Measurements from ENCODE around the gene DENND2A.
"Not testable (repeated sequence)": the region's sequence is repeated elsewhere in the genome, so short reads cannot be mapped to it uniquely, and the experiment has no call there.

Gene DENND2A

DNA sequence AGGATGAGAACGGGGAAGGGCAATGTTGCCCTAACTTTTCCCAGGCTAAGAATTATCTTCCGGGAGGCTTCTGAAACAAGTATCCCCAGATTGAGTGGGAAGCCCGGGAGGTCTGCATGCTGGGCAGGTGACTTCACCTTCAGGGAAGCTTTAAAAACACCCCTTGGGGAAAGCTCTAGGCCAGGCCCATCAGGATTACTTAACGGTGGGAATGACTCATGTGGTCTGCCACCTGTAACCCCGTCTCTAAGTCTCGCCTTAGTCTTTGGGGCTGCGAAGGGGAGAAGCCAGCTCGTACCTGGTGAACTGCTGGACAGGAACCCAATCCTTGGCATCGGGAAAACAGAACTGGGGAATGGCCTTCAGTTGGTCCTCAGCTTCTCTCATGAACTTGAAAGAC is 81.2 kb downstream of the DENND2A start:
- H4K20me1 ChIP-seq, result no peaks in the 10 kb centered on the region
- no peak overlapping the region for H3K4me3 ChIP-seq
- H3K4me1 ChIP-seq, result peaks cover 0 to 1% (median 0%) of the 10 kb centered on the region in 10 experiments; a peak in 2 of 20 replicates
- H3K9ac ChIP-seq, result no peak overlapping the region
- no peak for TF ChIP-seq Cebpa-rat (IDR thresholded peaks at IDR 0.05)
- no peak overlapping the region for H3K4me2 ChIP-seq
- no peaks in the 10 kb centered on the region; a peak in 1 of 22 replicates for H3K36me3 ChIP-seq
- H3K9me3 ChIP-seq (replicated peaks in 1 of 11), result no peaks in the 10 kb centered on the region
- H3K27me3 ChIP-seq, result no peaks in the 10 kb centered on the region
- H3K27ac ChIP-seq, result no peak overlapping the region

DNA sequence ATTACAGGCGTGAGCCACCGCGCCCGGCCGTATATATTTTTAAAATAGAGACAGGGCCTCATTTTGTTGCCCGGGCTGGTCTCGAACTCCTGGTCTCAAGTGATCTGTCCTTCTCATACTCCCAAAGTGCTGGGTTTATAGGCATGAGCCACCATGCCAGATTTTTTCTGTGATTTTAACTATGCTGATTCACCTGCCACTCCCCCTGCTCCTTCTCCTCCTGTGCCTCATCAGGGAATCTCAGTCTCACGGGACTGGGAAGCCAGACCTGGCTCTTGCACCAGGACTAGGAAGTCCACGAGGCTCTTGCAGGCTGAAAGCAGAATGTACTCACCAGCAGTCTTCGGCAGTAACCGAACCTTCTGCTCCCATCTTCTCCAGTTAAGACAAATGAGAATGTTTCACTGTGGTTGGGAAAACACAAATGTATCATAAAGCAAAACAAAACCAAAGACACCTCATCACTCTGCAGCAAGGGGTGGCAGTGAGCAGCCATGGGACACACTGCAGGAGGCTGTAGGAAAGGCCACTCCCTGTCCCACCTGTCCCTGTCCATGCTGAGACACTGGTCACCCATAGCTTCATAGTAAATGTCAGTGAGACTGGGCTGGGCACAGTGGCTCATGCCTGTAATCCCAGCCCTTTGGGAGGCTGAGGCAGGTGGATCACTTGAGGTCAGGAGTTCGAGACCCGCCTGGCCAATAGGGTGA is 82.6 kb downstream of the DENND2A start:
- no peak for TF ChIP-seq Cebpa-rat (IDR thresholded peaks at IDR 0.05)
- Histone ChIP-seq H3K27ac (no peak overlapping the region), H3K27me3 (no peaks in the 10 kb centered on the region), H3K36me3 (no peaks in the 10 kb centered on the region; a peak in 1 of 22 replicates), H3K4me3 (no peak overlapping the region), H3K9me3 (replicated peaks in 1 of 11) (no peaks in the 10 kb centered on the region), H4K20me1 (no peaks in the 10 kb centered on the region), H3K4me1 (no peaks in the 10 kb centered on the region), H3K4me2 (no peak overlapping the region), H3K9ac (no peak overlapping the region)

DNA sequence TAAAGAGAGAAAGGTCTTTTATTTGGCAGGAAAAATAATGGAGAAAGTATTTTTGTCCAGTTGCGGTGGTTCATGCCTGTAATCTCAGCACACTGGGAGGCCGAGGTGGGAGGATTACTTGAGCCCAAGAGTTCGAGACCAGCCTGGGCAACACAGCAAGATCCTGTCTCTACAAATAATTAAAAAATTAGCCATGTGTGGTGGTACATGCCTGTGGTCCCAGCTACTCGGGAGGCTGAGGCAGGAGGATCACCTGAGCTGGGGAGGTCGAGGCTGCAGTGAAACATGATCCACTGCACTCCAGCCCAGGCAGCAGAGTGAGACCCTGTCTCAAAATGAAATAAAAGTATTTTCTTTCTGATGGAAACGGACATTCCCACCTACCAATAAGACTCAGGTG is 83.5 kb downstream of the DENND2A start:
- Histone ChIP-seq H3K4me2 (no peak overlapping the region), H4K20me1 (no peaks in the 10 kb centered on the region), H3K27ac (no peak overlapping the region), H3K27me3 (no peaks in the 10 kb centered on the region), H3K36me3 (no peaks in the 10 kb centered on the region; a peak in 1 of 22 replicates), H3K4me3 (no peak overlapping the region), H3K9me3 (replicated peaks in 1 of 11) (no peaks in the 10 kb centered on the region), H3K9ac (no peak overlapping the region), H3K4me1 (no peaks in the 10 kb centered on the region)
- TF ChIP-seq Cebpa-rat (IDR thresholded peaks at IDR 0.05), result no peak

DNA sequence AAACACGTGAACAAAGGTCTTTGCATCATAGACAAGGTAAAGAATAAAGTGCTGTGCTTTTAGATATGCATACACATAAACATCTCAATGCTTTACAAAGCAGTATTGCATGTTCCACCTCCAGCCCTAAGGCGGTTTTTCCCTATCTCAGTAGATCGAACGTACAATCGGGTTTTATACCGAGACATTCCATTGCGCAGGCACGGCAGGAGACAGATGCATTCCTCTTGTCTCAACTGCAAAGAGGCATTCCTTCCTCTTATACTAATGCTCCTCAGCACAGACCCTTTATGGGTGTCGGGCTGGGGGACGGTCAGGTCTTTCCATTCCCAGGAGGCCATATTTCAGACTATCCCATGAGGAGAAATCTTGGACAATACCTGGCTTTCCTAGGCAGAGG is 87.4 kb downstream of the DENND2A start:
- not testable (repeated sequence) for H3K9ac ChIP-seq; H3K4me1 ChIP-seq; H3K27ac ChIP-seq; H3K4me3 ChIP-seq; H3K9me3 ChIP-seq (replicated peaks in 1 of 11); H4K20me1 ChIP-seq; H3K4me2 ChIP-seq; H3K36me3 ChIP-seq; H3K27me3 ChIP-seq

GRCh38 chr7:140552240-140552679 is 88.4 kb downstream of the DENND2A start:
- Histone ChIP-seq H3K9ac (no peak overlapping the region), H3K27me3 (no peaks in the 10 kb centered on the region), H3K4me3 (no peak overlapping the region), H3K36me3 (no peaks in the 10 kb centered on the region), H3K9me3 (replicated peaks in 1 of 11) (no peaks in the 10 kb centered on the region), H4K20me1 (no peaks in the 10 kb centered on the region), H3K4me2 (no peak overlapping the region), H3K4me1 (no peaks in the 10 kb centered on the region), H3K27ac (no peak overlapping the region)
- TF ChIP-seq Cebpa-rat (IDR thresholded peaks at IDR 0.05), result no peak

DNA sequence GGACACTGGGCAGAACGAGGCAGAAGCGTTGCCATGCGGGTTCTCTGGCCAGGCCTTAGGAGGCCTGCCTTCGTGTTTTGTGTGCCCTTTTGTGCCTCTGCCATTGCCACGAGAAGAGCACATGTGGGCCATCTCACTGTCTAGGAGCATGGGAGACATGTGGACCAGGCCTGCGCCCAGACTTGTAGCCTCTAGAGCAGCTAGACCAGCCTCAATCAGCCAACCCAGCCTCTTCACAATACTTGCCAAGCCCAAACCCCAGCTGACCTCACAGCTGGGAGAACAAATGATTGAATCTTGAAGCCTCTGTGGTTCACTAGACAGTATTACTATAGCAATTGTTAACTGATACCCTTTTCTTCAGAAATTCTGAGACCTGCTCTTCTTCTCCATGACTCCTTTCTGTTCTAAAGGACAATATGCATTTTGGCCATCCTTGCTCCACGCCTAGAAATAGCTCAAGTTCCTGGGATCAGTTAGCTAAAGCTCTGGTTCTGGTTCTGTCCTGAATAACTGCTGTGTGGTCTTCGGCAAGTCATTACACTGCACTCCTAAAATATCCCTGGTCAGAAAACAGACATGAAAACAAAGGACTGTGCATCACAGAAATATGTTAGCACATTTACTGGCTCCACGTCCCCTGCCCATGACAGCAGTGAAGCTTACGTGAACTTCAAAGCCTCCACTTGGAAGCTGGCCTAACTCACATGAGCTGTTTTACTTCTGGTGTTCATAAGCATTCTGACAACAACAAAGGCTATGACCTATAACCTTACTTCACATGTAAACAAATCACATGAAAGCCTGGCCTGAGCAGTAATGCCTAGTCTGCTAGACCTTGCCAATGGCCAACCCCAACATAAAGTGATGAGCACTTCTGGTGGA is 89.0 kb downstream of the DENND2A start:
- H4K20me1 ChIP-seq, result no peaks in the 10 kb centered on the region
- no peak overlapping the region for H3K4me3 ChIP-seq
- H3K27ac ChIP-seq, result no peak overlapping the region
- H3K4me1 ChIP-seq, result no peaks in the 10 kb centered on the region
- no peak overlapping the region for H3K9ac ChIP-seq
- no peaks in the 10 kb centered on the region for H3K9me3 ChIP-seq (replicated peaks in 1 of 11)
- H3K27me3 ChIP-seq, result no peaks in the 10 kb centered on the region
- no peak for TF ChIP-seq Cebpa-rat (IDR thresholded peaks at IDR 0.05)
- no peaks in the 10 kb centered on the region for H3K36me3 ChIP-seq
- H3K4me2 ChIP-seq, result no peak overlapping the region

DNA sequence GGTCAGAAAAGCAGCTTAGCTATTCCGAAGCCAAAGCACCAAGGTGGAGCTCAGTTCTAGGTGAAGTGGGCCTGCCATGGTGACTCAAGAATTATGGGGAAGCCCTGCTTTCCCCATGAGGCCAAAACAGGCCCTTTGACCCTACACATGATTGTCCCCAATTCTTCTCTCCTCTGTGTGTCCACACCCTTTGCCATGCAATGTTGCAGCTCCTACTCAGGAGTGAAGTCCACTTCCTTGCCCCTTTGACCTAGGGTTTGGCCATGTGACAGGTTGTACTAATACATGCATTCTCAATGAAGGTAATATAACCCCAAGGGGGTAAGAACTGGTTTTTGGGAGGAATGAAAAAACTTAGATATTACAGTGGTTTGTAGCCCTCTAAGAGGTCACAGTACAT is 93.7 kb downstream of the DENND2A start:
- no peak overlapping the region for H3K27ac ChIP-seq
- H4K20me1 ChIP-seq, result no peaks in the 10 kb centered on the region
- no peaks in the 10 kb centered on the region for H3K36me3 ChIP-seq
- no peaks in the 10 kb centered on the region for H3K9me3 ChIP-seq (replicated peaks in 1 of 11)
- no peak for TF ChIP-seq Cebpa-rat (IDR thresholded peaks at IDR 0.05)
- H3K4me3 ChIP-seq, result no peak overlapping the region
- no peaks in the 10 kb centered on the region for H3K27me3 ChIP-seq
- no peak overlapping the region for H3K4me2 ChIP-seq
- no peaks in the 10 kb centered on the region for H3K4me1 ChIP-seq
- no peak overlapping the region for H3K9ac ChIP-seq

DNA sequence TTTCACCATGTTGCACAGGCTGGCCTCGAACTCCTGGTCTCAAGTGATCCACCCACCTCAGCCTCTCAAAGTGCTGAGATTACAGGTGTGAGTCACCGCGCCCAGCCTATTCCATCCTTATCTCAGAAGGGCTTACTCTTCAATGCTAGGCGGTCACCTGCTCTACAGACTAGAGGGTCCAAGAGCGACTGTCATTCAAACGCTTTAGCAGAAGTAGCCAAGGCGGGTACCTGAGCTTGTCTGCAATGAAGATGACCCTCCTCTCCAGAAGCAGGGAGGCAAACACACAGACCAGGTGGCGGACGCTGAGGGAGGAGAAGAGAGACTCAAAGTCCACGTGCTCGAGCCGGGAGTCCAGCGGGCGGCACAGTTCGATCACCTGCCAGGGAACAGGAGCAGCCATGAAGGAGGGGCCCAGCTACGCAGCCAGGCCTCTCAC is 96.2 kb downstream of the DENND2A start:
- H3K36me3 ChIP-seq, result no peaks in the 10 kb centered on the region
- H3K27ac ChIP-seq, result no peak overlapping the region
- no peak overlapping the region for H3K4me3 ChIP-seq
- no peaks in the 10 kb centered on the region for H3K27me3 ChIP-seq
- no peaks in the 10 kb centered on the region for H3K9me3 ChIP-seq (replicated peaks in 1 of 11)
- TF ChIP-seq Cebpa-rat (IDR thresholded peaks at IDR 0.05), result no peak
- no peaks in the 10 kb centered on the region for H4K20me1 ChIP-seq
- H3K9ac ChIP-seq, result no peak overlapping the region
- H3K4me1 ChIP-seq, result no peaks in the 10 kb centered on the region
- H3K4me2 ChIP-seq, result no peak overlapping the region

DNA sequence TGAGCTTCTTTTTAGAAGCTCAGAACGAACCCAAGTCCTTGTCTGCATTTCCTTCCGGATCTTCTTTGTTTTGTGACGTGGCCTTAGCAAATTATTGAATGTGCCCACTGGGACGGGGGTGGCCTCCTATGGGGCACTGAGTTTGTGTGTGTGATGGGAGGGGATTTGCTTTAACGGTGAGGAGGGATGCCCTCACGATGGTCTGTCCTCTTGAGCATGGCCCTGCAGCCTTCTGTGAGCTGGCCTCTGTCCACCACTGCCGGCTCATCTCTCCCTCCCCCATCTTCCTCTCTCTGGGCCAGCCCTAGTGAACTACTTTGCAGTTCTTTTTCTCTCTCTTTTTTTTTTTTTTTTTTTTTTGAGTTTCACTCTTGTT is 98.4 kb downstream of the DENND2A start:
- Histone ChIP-seq H3K4me1 (peaks cover under 1 to 11% (median 5%) of the 10 kb centered on the region in 10 experiments; a peak in 15 of 20 replicates), H3K9ac (no peak overlapping the region), H3K9me3 (replicated peaks in 1 of 11) (no peaks in the 10 kb centered on the region), H3K36me3 (no peaks in the 10 kb centered on the region), H3K4me3 (no peak overlapping the region), H3K4me2 (no peak overlapping the region), H3K27ac (no peak overlapping the region), H3K27me3 (no peaks in the 10 kb centered on the region), H4K20me1 (no peaks in the 10 kb centered on the region)
- TF ChIP-seq Cebpa-rat (IDR thresholded peaks at IDR 0.05), result no peak
